Stimulated activated CD4-positive, alpha-beta T cell treated with anti-CD3 and anti-CD28 coated beads, Interleukin-4, amount 100 ng/mL, for 1 hour (primary cell): Measurements from ENCODE around the gene EVI5.
"Not testable (repeated sequence)": the region's sequence is repeated elsewhere in the genome, so short reads cannot be mapped to it uniquely, and the experiment has no call there.

ENCODE experiments used
- DNase-seq: peaks from one replicate; pipeline ENCODE4 v3.0.0-alpha.2; 2020

The EVI5 gene

DNA sequence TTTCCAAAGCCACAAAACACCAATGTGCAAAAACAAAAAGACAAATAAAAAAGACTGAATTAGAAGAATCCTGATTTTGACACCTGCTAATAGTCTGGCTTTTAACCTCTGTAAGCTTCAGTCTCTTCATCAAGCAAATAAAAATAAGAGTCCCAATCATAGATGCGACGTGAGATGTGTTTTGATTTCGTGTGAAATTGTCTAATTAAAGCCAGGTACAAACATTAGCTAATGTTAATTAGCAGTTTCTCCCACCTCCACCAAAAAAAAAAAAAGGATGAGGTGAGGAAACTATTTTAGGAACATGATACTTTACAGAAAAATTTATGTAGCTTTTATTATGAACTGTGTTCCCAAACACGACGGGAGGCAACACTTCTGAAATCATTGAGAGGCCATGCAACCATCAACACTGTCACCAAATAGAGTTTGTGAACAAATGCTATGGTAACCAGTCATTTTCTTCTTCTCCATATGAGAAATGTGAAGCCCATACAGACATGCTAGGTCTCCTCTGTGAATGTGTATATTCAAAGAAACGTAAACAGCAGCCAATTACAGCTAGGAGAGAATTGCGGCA lies 6.7 kb upstream of the EVI5 start:
- DNase-seq: no peak

DNA sequence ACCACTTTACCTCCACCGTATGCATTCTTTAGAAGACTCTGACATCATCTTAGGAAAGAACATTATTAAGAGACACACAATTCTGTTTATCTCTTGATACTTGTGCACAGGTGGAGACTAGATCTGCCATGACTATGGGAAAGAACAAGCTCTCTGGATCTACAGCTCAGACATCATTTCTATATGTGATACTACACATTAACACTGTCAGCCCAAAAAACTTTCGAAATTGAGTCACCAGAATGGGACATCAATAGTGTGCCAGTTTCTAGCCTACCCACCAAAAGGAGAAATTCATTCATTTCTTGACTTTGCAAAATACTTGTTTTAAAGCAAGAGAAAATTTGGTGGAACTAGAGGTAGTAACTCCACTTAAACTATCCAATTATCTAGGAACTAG lies 6.0 kb upstream of the EVI5 start:
- DNase-seq: no peak

DNA sequence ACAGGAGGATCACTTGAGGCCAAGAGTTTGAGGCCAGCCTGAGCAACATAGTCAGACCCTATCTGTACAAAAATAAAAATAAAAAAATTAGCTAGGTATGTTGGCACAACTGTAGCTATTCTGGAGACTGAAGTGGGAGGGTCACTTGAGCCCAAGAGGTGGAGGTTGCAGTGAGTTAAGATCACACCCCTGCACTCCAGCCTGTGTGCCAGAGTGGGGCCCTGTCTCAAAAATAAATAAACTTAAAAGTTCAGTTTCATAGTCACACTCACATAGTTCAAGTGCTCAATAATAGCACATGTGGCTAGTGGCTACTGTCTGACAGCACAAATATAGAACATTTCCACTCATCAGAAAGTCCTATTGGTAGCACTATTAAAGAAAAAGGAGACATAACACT lies 5.2 kb upstream of the EVI5 start:
- DNase-seq: no peak

DNA sequence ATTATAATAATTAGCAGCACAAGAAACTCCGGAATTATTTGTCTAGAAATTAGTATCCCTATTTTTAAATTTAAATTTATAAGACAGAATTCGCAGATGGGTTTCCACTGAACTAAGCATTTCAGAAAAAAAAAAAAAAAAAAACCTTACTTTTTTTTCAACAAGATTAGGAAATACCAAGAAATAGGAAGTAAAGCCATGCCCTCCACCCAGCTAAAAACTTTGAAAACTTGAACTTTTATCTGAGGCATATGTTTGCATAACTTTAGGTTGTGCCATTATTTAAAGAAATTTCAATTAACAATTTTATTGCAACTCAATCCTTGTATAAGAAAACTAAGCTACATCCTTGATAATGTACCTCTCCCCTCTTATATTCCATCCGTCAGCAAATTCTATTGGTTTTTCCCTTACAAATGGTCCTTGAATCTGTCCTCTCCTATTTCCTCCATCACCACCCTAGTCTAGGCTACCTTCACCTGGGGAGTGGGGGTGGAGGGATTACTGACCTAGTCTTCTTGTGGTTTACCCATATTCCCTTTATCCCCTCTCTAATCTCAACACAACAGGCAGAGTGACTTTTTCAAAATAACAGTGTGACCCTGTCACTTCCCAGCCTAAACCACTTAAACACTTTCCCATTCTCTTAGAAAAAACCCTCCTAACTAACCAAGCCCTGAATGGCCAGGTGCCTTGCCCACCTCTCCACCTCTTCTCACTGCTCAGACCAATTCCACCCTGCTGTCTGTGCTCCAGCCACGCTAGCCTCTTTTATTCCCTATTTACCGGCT lies 1.4 kb upstream of the EVI5 start:
- DNase-seq: no peak

DNA sequence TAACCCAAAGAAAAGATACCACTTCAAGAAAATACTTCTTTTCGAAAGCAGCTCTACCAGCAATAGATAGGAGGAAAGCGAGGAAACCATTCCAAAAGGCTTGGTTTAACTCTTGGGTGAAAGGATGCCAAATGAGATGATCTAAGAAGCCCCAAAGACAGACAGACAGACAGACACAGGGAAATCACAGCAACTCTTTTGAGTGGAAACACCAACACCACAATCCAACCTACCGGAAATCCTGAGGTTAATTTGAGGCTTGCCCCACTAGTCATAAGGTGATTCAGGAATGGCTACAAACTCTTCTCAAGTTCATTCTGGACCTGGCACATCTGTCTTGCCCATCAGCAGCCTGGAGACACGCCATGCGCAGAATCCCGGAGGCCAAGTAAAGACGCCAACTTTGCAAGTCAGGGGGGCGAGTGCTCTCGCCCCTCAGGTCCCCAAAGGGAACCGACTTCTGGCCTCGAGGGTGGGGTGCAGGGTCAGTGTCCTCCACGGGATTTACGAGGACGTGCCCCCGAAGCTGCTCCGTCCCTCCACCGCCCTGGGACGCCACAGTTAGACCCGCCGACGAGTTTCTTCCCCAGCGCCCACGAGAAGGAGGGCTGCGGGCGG lies 778 bp downstream of the EVI5 start:
- DNase-seq: peak; percentile 4

DNA sequence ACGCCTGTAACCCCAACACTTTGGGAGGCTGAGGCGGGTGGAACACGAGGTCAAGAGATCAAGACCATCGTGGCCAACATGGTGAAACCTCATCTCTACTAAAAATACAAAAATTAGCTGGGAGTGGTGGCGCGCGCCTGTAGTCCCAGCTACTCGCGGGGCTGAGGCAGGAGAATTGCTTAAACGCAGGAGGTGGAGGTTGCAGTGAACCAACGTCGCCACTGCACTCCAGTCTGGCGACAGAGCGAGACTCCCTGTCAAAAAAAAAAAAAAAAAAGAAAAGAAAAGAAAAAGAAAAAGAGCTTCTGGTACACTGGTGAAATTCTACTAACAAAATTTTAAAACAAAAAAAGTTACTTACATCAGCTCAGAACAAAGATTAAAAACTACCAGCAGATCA lies 1.4 kb downstream of the EVI5 start:
- DNase-seq: not testable (repeated sequence)

DNA sequence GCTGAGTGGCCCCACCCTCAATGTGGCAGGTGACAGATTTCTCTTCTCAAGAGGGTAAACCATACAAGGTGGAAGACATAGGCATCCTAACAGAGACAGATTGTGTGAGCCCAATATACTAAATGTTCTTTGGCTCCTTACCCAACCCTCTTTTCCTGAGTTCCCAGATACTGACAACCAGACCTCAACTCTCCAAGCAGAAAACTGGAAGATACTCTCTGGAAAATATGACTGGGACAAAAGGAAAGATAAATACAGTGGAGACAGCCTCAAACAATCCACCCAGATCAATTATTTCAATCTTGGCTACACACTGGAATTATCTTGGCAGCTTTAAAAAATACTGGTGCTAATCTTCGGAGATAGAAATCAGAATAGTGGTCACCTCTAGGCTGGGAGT lies 6.5 kb downstream of the EVI5 start:
- no peak for DNase-seq

DNA sequence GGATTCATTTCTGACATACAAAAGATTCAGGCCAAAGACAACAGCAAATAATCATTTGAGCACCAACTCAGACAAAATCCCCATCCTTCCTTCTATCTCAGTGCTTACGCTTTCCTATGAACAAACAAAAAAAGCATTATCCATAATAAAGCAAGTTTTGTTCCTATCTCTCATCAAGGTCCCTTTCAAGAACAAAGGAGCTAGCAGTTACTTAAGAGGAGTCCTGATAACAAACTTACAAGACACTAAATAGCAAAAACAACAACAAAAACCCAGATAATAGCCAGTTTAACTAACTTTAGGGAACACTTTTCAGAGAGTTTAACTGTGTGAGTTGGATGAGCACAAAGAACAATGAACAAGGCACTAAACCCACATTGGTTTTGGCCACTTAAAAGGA lies 10.5 kb downstream of the EVI5 start:
- no peak for DNase-seq

DNA sequence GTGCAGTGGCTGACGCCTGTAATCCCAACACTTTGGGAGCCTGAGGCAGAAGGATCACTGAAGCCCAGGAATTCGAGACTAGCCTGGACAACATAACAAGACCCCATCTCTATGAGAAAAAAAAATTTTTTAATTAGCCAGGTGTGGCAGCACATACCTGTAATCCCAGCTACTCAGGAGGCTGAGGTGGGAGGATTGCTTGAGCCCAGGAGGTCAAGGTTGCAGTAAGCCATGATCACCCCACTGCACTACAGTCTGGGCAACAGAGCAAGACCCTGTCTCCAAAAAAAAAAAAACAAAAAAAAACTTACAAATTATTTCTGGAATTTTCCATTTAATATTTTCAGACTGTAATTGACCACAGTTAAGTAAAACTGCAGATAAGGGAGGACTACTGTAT lies 11.2 kb downstream of the EVI5 start:
- not testable (repeated sequence) for DNase-seq

DNA sequence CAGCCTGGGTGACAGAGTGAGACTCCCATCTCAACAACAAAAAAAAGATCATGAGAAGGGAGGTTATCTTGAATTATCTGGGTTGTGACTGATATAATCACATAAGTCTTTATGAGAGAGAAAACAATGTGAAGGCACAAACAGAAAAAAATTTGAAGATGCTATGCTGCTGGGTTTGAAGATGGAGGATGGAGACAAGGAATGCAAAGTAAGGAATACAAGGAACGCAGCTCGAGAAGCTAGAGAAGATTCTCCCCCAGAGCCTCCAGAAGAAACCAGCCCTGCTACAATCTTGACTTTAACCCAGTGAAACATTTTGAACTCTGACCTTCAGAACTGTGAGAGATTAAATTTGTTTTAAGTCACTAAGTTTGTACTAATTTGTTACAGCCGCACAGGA lies 15.1 kb downstream of the EVI5 start:
- DNase-seq: no peak

DNA sequence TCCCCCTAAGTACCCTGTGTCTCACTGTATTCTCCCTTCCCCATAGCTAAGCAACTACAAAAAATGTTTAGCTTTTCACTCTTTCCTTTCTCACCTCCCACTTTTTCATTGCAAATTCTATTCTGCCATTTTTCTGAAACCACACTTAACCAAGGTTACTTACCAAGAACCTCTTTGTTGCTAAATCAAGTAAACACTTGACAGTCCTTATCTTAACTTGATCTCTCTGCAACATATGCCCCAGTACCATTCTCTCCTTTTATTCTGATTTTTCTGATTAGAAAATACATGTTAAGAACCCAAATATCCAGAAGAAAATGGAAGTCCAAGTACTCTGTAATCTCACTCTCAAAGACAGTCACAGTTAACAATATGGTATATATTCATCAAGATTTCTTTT lies 16.0 kb downstream of the EVI5 start:
- DNase-seq: no peak

DNA sequence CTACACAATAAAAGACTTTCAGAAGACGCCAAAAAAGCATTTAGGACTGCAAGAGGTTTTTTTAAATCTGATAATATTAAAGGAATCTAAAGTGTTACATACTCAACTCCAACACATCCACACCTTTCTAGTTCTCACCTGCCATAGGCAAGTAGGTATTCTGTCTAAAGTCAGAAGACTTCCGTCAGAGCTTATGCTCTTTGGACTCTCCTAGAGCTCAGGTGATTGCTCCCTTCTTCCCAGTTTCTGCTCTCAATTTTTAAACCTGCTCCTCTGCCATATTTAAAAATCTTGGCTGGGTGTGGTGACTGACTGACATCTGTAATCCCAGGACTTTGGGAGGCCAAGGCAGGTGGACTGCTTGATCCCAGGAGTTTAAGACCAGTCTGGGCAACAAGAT lies 16.6 kb downstream of the EVI5 start:
- no peak for DNase-seq

DNA sequence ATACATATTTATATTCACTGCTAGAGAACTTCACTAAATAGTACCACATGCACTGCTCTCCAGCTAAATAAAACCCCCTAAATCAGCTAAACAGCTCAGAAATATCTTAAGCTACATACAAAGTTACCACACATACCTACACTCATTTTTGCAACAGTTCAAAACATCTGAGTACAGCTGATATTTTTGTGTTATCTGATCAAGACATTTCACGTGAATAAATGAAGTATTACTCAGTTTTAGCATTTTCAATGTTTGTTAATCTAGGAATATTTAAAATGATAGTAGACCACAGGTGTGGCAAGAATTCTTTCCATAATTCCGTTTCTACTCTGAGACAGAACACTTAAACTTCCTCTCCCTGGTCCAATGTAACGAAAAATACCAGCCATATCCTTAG lies 20.8 kb downstream of the EVI5 start:
- DNase-seq: no peak

DNA sequence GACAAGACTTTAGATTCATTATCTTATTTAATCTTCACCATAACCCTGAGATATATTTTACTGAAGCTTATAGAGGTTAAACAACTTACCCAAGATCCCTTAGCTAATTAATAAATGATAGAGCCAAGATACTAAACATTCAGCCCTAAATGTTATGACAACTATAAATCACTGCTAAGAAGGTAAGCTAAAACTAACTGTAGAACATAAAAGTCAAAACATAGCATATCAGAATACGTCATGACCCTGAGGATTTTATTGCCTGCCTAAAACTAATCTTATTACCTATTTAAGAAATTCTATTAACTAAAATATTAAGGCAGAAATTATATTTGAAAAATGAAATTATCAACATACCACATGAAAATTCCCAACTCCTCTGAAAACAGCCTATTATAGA lies 22.6 kb downstream of the EVI5 start:
- no peak for DNase-seq

DNA sequence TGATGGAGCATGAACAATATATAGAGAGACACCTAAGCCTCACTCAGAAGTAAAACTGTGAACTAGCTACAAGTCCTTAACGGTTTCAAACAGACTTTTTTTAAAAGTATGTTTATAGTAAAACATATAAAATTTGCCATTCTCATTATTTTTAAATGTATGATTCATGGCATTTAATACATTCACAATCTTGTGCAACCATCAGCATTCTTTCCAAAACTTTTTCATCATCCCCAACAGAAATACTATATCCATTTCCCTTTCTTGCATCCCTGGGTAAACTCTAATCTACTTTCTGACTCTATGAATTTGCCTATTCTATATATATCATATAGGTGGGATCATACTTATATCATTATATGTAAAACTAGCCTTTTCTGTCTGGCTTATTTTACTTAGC lies 25.5 kb downstream of the EVI5 start:
- DNase-seq: no peak

DNA sequence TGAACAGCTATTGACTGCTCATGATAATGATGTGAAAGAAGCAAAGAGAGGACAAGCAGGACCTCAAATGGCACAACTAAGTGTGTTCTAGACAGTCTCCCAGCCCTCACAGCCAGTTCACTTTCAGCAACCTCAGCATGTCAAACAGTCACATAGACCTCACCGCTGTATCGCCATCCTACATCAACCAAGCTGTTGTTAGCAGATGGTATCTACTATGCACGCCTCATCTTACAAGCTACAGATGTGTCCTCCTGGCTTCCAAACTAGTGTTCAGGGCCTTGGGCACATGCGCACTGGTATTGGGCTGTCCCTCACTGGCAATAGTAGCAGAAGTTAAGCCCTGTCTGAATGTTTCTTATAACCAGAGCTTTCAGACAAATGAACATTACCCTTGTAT lies 28.4 kb downstream of the EVI5 start:
- DNase-seq: no peak

DNA sequence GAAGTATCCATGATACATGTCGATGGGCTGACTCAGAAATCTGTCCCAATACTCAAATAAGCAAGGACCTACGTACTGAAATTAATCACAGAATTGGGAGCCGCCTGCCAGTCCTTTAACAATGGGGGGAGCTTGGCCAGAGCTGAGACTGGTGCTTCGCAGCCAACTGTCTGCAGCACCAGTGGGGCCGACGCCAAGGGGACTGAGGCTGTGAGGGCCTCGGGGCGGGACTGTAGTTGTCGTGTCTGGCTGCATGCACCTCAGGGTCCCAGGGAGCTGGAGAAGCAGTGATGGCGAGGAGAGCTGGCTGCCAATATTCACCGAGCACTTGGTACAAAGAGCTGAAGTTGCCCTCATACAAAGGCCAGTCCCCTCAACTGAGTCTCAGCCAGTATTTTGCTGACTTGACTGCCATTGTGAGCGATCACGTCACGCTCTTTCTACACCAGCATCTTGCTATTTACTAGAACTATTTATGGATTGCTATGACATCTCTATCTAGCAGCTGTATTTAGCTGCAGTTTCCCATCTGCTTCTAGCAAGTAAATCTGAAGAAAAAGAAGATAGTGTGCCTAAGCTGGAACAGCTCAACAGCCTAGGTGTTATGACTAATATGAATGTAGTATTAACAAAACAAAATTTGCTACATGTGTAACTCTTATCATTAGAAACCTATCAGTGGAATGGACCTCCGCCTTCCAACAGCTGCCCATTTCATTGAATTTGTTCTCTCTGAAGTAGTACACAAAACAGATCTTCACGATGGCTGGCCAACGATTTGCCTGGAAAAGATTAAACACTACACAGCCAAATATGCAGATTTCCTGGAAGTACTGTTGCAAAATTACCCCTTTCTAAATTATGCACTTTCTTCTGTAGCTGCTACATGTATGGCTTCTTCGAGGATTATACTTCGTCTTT lies 29.1 kb downstream of the EVI5 start:
- no peak for DNase-seq

DNA sequence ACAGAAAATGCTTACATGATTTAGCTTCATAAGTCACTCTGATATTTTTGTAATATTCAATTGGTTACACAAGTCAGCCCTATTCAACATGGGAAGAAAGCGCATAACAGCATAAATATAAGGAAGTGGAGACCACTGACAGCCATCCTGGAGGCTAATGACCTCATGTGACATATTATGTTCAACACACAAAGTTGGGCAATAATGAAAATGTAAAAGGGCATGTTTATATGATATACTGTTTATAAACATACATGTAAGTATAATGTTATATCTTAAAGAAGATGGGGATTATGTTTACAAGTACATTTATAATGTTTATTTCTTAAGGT lies 30.2 kb downstream of the EVI5 start:
- no peak for DNase-seq

DNA sequence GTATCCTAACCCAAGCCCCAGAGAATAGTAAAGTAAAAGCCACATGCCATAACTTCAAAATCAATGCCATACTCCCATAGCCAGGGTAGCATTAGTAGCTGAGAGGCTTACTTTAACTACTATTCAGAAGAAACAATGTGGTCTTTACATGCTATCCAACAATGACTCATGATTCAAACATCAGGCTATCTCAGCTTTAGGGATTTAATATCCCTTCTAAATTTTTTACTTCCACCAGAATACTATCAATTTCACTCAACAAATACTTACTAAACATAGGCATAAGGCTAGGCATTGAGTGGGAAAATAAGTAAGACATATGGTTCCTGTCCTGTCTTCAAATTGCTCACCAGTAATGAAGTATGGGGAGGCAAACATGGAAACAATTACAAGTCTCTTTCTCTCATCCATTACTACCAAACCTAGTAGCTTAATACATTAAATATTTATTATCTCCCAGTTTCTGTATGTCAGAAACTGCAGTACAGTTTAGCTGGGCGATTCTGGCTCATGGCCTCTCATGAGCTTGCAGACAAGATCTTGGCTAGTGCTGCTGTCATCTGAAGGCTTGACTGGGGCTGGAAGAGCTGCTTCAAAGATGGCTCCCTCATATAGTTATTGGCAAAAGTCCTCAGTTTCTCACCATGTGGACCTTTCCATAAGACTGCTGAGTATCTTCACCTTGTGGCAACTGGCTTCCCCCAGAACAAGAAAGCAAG lies 30.7 kb downstream of the EVI5 start:
- DNase-seq: no peak

DNA sequence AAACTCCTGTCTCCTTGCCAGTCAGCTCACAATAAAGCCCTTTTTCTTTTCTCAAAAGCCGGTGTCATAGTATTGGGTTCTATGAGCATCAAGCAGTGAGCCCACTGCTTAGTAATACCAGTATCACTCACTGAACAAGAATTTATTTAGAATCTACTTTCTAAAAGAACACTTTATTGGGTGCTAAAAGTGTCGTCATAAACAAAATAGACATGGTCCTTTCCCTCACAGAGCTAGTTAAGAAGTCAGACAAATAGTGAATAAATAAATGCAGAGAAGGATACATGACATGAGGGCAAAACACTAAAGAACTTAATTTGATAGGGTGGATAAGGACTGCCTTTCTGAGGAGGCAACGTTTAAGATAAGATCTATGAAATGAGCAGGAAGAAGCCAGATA lies 32.2 kb downstream of the EVI5 start:
- no peak for DNase-seq

DNA sequence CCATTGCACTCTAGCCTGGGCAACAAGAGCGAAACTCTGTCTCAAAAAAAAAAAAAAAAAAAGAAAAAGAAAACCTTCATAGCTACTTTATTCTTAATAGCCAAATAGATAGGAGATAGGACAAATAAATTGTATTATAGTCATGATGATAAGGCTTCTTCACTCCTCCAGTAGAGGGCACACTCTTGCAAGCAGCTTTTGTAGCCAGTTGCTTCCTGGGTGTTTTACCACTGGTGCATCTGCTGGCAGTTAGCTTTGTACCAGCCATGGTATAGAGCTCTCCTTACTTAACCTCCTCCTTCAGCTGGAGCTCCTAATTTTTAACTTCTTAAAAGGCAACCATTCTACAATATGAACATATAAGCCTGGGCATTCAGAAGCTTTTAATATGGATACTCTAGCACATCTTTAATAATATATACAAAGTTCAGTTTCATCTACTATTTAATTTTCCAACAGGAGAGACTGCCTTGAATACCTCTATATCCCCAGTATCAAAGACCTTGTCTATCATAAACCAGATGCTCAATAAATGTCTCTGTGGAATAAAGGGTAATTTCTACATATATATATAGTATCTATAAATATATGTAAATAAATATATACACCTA lies 35.8 kb downstream of the EVI5 start:
- DNase-seq: peak; percentile 9

DNA sequence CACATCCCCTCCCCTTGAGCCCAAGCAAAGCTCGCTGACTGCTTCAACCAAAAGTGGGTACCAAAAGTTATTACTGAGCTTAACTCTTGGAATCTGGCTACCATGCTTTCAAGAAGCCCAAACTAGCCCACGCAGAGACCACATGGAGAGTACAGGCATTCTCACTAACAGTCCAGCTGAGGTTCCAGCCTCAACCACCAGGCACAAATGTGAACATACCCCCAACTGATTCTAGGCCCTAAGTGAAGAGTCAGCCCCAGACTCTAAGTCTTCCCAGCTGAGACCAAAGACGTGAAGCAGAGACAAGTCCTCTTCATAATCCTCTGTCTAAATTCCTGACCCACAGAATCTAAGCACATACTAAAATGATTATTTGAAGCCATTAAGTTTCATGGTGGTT lies 36.8 kb downstream of the EVI5 start:
- no peak for DNase-seq

DNA sequence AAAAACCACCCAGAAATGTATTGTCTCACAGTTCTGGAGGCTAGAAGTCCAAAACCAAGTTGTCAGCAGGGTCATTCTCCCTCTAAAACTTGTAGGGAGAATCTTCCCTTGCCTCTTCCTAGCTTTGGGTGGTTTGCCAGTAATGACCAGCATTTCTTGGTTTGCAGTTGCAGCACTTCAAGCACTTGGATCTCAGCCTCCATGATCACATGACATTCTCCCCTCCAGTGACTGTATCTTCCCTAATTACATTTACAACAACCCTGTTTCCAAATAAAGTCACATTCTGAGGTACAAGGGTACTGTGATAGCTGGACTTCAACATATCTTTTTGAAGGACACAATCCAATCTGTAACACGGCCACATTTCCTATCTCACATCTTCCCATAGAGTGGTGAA lies 37.2 kb downstream of the EVI5 start:
- no peak for DNase-seq
